ENCODE data around the gene GALNT2.
A peak's percentile ranks its signal among the peaks of the same experiment; 100 is the strongest.

Gene GALNT2

GRCh38 chr1:230156068-230156467 is 89.0 kb downstream of the GALNT2 start:
- H3K36me3 ChIP-seq (replicated peaks in 1 of 2; ENCODE audit: control insufficient read depth in 2 of 2, insufficient read depth in 2 of 2, low read length in 2 of 2) = no peaks in the 10 kb centered on the region
- H3K27ac ChIP-seq (replicated peaks; ENCODE audit: low read length) = no peak overlapping the region
- H3K9ac ChIP-seq (ENCODE audit: low read depth, low read length, poor library complexity) = no peak overlapping the region
- no peak overlapping the region for H3K4me2 ChIP-seq (ENCODE audit: insufficient read depth, low read length, poor library complexity, severe bottlenecking)
- H3K23ac ChIP-seq (ENCODE audit: low read depth, low read length, poor library complexity) = no peak overlapping the region
- peaks cover 1 to 6% of the 10 kb centered on the region in 2 donors for H3K9me3 ChIP-seq (replicated peaks in 1 of 2; ENCODE audit: control insufficient read depth in 2 of 2, insufficient read depth in 1 of 2, low read depth in 1 of 2, low read length in 2 of 2)
- DNase-seq (ENCODE audit: low spot score) = no peak
- H4K91ac ChIP-seq (ENCODE audit: low read depth, low read length, poor library complexity) = no peak overlapping the region
- no peak overlapping the region for H3K18ac ChIP-seq (ENCODE audit: low read length)
- H2AFZ ChIP-seq (ENCODE audit: low read length) = no peak overlapping the region
- H3K14ac ChIP-seq (ENCODE audit: low read length) = no peak overlapping the region
- no peak overlapping the region for H2BK5ac ChIP-seq (ENCODE audit: low read length)
- H4K8ac ChIP-seq (ENCODE audit: low read depth, low read length) = no peak overlapping the region
- peaks cover 34 to 56% of the 10 kb centered on the region in 2 donors for H3K4me1 ChIP-seq (ENCODE audit: control insufficient read depth in 2 of 2, insufficient read depth in 1 of 2, low read depth in 1 of 2, low read length in 2 of 2)
- no peak overlapping the region for H2BK15ac ChIP-seq (ENCODE audit: low read length)
- no peak overlapping the region for H2BK120ac ChIP-seq (ENCODE audit: low read depth, low read length)
- H3K4ac ChIP-seq (ENCODE audit: low read length) = no peak overlapping the region
- no peak overlapping the region for H3K4me3 ChIP-seq (ENCODE audit: low read length in 2 of 2)
- H2BK12ac ChIP-seq (ENCODE audit: low read length) = no peak overlapping the region
- H3K79me1 ChIP-seq (ENCODE audit: low read depth, low read length) = peaks cover 2% of the 10 kb centered on the region
- no peaks in the 10 kb centered on the region for H3K27me3 ChIP-seq (ENCODE audit: control insufficient read depth in 3 of 3, insufficient read depth in 3 of 3, low read depth in 1 of 3, low read length in 3 of 3)
- WGBS, 2 donors (ENCODE audit: extremely low coverage in 2 of 2, insufficient read length in 2 of 2, insufficient replicate concordance in 1 of 2) = no CpG with 5 or more reads among the region's 5 CpGs
- H2AK5ac ChIP-seq (ENCODE audit: low read depth, low read length) = no peak overlapping the region

- H3K79me1 ChIP-seq (ENCODE audit: low read depth, low read length) = peaks cover 1% of the 10 kb centered on the region
- H3K27me3 ChIP-seq (ENCODE audit: control insufficient read depth in 3 of 3, insufficient read depth in 3 of 3, low read depth in 1 of 3, low read length in 3 of 3) = no peaks in the 10 kb centered on the region
- H3K36me3 ChIP-seq (replicated peaks in 1 of 2; ENCODE audit: control insufficient read depth in 2 of 2, insufficient read depth in 2 of 2, low read length in 2 of 2) = no peaks in the 10 kb centered on the region
- H3K18ac ChIP-seq (ENCODE audit: low read length) = no peak overlapping the region
- H3K4me3 ChIP-seq (ENCODE audit: low read length in 2 of 2) = no peak overlapping the region
- H2BK5ac ChIP-seq (ENCODE audit: low read length) = no peak overlapping the region
- H2BK12ac ChIP-seq (ENCODE audit: low read length) = no peak overlapping the region
- no peak overlapping the region for H2BK15ac ChIP-seq (ENCODE audit: low read length)
- WGBS, 2 donors (ENCODE audit: extremely low coverage in 2 of 2, insufficient read length in 2 of 2, insufficient replicate concordance in 1 of 2) = no CpG with 5 or more reads among the region's 4 CpGs
- no peak overlapping the region for H3K23ac ChIP-seq (ENCODE audit: low read depth, low read length, poor library complexity)
- no peak overlapping the region for H3K4ac ChIP-seq (ENCODE audit: low read length)
- no peak for DNase-seq (ENCODE audit: low spot score)
- no peak overlapping the region for H2BK120ac ChIP-seq (ENCODE audit: low read depth, low read length)
- H3K4me2 ChIP-seq (ENCODE audit: insufficient read depth, low read length, poor library complexity, severe bottlenecking) = no peak overlapping the region
- H4K8ac ChIP-seq (ENCODE audit: low read depth, low read length) = no peak overlapping the region
- no peak overlapping the region for H3K14ac ChIP-seq (ENCODE audit: low read length)
- no peak overlapping the region for H2AK5ac ChIP-seq (ENCODE audit: low read depth, low read length)
- no peak overlapping the region for H2AFZ ChIP-seq (ENCODE audit: low read length)
- no peak overlapping the region for H3K9ac ChIP-seq (ENCODE audit: low read depth, low read length, poor library complexity)
- peaks cover 1 to 6% of the 10 kb centered on the region in 2 donors for H3K9me3 ChIP-seq (replicated peaks in 1 of 2; ENCODE audit: control insufficient read depth in 2 of 2, insufficient read depth in 1 of 2, low read depth in 1 of 2, low read length in 2 of 2)
- peaks cover 34 to 56% of the 10 kb centered on the region in 2 donors for H3K4me1 ChIP-seq (ENCODE audit: control insufficient read depth in 2 of 2, insufficient read depth in 1 of 2, low read depth in 1 of 2, low read length in 2 of 2)
- no peak overlapping the region for H4K91ac ChIP-seq (ENCODE audit: low read depth, low read length, poor library complexity)
- H3K27ac ChIP-seq (replicated peaks; ENCODE audit: low read length) = no peak overlapping the region
These were observed 89.5 kb downstream of the GALNT2 start for GRCh38 chr1:230156536-230156935.

GRCh38 chr1:230157420-230158390 is 90.7 kb downstream of the GALNT2 start:
- Histone ChIP-seq H3K4ac (ENCODE audit: low read length) (no peak overlapping the region), H3K36me3 (replicated peaks in 1 of 2; ENCODE audit: control insufficient read depth in 2 of 2, insufficient read depth in 2 of 2, low read length in 2 of 2) (no peaks in the 10 kb centered on the region), H4K91ac (ENCODE audit: low read depth, low read length, poor library complexity) (no peak overlapping the region), H3K4me2 (ENCODE audit: insufficient read depth, low read length, poor library complexity, severe bottlenecking) (no peak overlapping the region), H3K9ac (ENCODE audit: low read depth, low read length, poor library complexity) (no peak overlapping the region), H3K79me1 (ENCODE audit: low read depth, low read length) (peaks cover 1% of the 10 kb centered on the region), H2AFZ (ENCODE audit: low read length) (no peak overlapping the region), H2BK15ac (ENCODE audit: low read length) (no peak overlapping the region), H2BK5ac (ENCODE audit: low read length) (no peak overlapping the region), H4K8ac (ENCODE audit: low read depth, low read length) (no peak overlapping the region), H2BK12ac (ENCODE audit: low read length) (no peak overlapping the region), H3K4me1 (ENCODE audit: control insufficient read depth in 2 of 2, insufficient read depth in 1 of 2, low read depth in 1 of 2, low read length in 2 of 2) (peaks cover 32 to 48% of the 10 kb centered on the region in 2 donors), H2AK5ac (ENCODE audit: low read depth, low read length) (no peak overlapping the region), H3K27ac (replicated peaks; ENCODE audit: low read length) (no peak overlapping the region), H3K27me3 (ENCODE audit: control insufficient read depth in 3 of 3, insufficient read depth in 3 of 3, low read depth in 1 of 3, low read length in 3 of 3) (no peaks in the 10 kb centered on the region), H3K14ac (ENCODE audit: low read length) (no peak overlapping the region), H2BK120ac (ENCODE audit: low read depth, low read length) (no peak overlapping the region), H3K23ac (ENCODE audit: low read depth, low read length, poor library complexity) (no peak overlapping the region), H3K18ac (ENCODE audit: low read length) (no peak overlapping the region), H3K4me3 (ENCODE audit: low read length in 2 of 2) (no peak overlapping the region), H3K9me3 (replicated peaks in 1 of 2; ENCODE audit: control insufficient read depth in 2 of 2, insufficient read depth in 1 of 2, low read depth in 1 of 2, low read length in 2 of 2) (peaks cover 1 to 6% of the 10 kb centered on the region in 2 donors)
- WGBS, 2 donors (ENCODE audit: extremely low coverage in 2 of 2, insufficient read length in 2 of 2, insufficient replicate concordance in 1 of 2) = no CpG with 5 or more reads among the region's 12 CpGs
- no peak for DNase-seq (ENCODE audit: low spot score)

- DNase-seq (ENCODE audit: low spot score) = no peak
- Histone ChIP-seq H2BK15ac (ENCODE audit: low read length) (no peak overlapping the region), H2AFZ (ENCODE audit: low read length) (no peak overlapping the region), H2AK5ac (ENCODE audit: low read depth, low read length) (no peak overlapping the region), H3K4ac (ENCODE audit: low read length) (no peak overlapping the region), H4K91ac (ENCODE audit: low read depth, low read length, poor library complexity) (no peak overlapping the region), H3K27ac (replicated peaks; ENCODE audit: low read length) (peak overlapping the region; percentile 15), H3K4me2 (ENCODE audit: insufficient read depth, low read length, poor library complexity, severe bottlenecking) (no peak overlapping the region), H2BK5ac (ENCODE audit: low read length) (no peak overlapping the region), H2BK12ac (ENCODE audit: low read length) (no peak overlapping the region), H3K14ac (ENCODE audit: low read length) (no peak overlapping the region), H3K18ac (ENCODE audit: low read length) (no peak overlapping the region), H3K79me1 (ENCODE audit: low read depth, low read length) (peaks cover 1% of the 10 kb centered on the region), H3K36me3 (replicated peaks in 1 of 2; ENCODE audit: control insufficient read depth in 2 of 2, insufficient read depth in 2 of 2, low read length in 2 of 2) (no peaks in the 10 kb centered on the region), H3K9me3 (replicated peaks in 1 of 2; ENCODE audit: control insufficient read depth in 2 of 2, insufficient read depth in 1 of 2, low read depth in 1 of 2, low read length in 2 of 2) (peaks cover 1 to 6% of the 10 kb centered on the region in 2 donors), H3K9ac (ENCODE audit: low read depth, low read length, poor library complexity) (no peak overlapping the region), H3K23ac (ENCODE audit: low read depth, low read length, poor library complexity) (no peak overlapping the region), H3K4me1 (ENCODE audit: control insufficient read depth in 2 of 2, insufficient read depth in 1 of 2, low read depth in 1 of 2, low read length in 2 of 2) (peaks cover 24 to 44% of the 10 kb centered on the region in 2 donors), H3K27me3 (ENCODE audit: control insufficient read depth in 3 of 3, insufficient read depth in 3 of 3, low read depth in 1 of 3, low read length in 3 of 3) (no peaks in the 10 kb centered on the region), H4K8ac (ENCODE audit: low read depth, low read length) (no peak overlapping the region), H3K4me3 (ENCODE audit: low read length in 2 of 2) (no peak overlapping the region), H2BK120ac (ENCODE audit: low read depth, low read length) (no peak overlapping the region)
- no CpG with 5 or more reads among the region's 12 CpGs for WGBS, 2 donors (ENCODE audit: extremely low coverage in 2 of 2, insufficient read length in 2 of 2, insufficient replicate concordance in 1 of 2)
These were observed 91.6 kb downstream of the GALNT2 start for GRCh38 chr1:230158415-230159291.

Data from neuronal stem cell (in vitro differentiated cells).